ENCODE results near the gene ATXN7. TPM values are rescaled to one million over a fixed set of nuclear protein-coding genes. Genes with fewer than 3 reads are reported as not detected.

ATXN7 gene
- total and polyA plus RNA-seq, 2 of the 13 experiments (the other 11 are each of a cell fraction or from before 2014, with no cell fraction given): 13.8 to 20.0 TPM

- Histone ChIP-seq H3K4me1 (ENCODE audit: insufficient read depth, low read length) (peaks cover 19% of the 10 kb centered on the region), H3K9me3 (ENCODE audit: low read length) (no peaks in the 10 kb centered on the region), H3K79me2 (ENCODE audit: insufficient read depth, low read length) (no peaks in the 10 kb centered on the region), H3K4me3 (replicated peaks in 1 of 3; ENCODE audit: insufficient read depth in 1 of 3, low read depth in 2 of 3, low read length in 3 of 3) (no peak overlapping the region), H3K4me2 (ENCODE audit: low read depth, low read length) (no peak overlapping the region), H3K27me3 (ENCODE audit: control insufficient read depth in 1 of 2, insufficient read depth in 2 of 2, low read length in 2 of 2) (no peaks in the 10 kb centered on the region), H3K27ac (ENCODE audit: extremely low read length, insufficient read depth, low read length) (peak overlapping the region; percentile 34), H4K20me1 (ENCODE audit: insufficient read depth, low read length) (no peaks in the 10 kb centered on the region), H3K36me3 (replicated peaks in 1 of 2; ENCODE audit: control insufficient read depth in 1 of 2, insufficient read depth in 2 of 2, low read length in 2 of 2) (peaks cover 33 to 86% of the 10 kb centered on the region in 2 experiments), H2AFZ (ENCODE audit: low read length) (no peak overlapping the region), H3K9ac (ENCODE audit: insufficient read depth, low read depth, low read length) (no peak overlapping the region)
- WGBS (ENCODE audit: low lambda C conversion rate): 86% methylated on average over 5 of the region's 5 CpGs
- in situ Hi-C loops (cut with HindIII; ENCODE audit: extremely low pct_ligation_motif_present, low pct_unique_long_range_greater_than_20kb): loop anchor here (5.0 kb wide), 1 partner anchor 78 kb away; the partner anchor contains the start of gene SCAANT1
- peak; percentile 58 for DNase-seq (ENCODE audit: low spot score)
- POLR2A ChIA-PET: no interaction called here
- peak; percentile 41 for ATAC-seq
- CTCF ChIA-PET (ENCODE audit: low intra/inter-chr PET ratio, low total read pairs): no interaction called here
- intact Hi-C loops (cut with micrococcal nuclease; ENCODE audit: unreplicated experiment): no loop called here
- no peak for FAIRE-seq
- BruUV-seq (replicated peaks): no TSS peak
- TF ChIP-seq SOX13 (IDR thresholded peaks at IDR 0.05) (no peak), SOX13 (CRISPR knock-in tag; conservative IDR thresholded peaks at IDR 0.05 in 1 of 2, IDR thresholded peaks at IDR 0.05 in 1 of 2) (peak in 1 of 2 experiments; percentile 76; a peak in 2 of 4 replicates), MAFK (conservative IDR thresholded peaks at IDR 0.05 in 1 of 2, IDR thresholded peaks at IDR 0.05 in 1 of 2; ENCODE audit: low read length in 2 of 2) (peak in 1 of 2 experiments; percentile 43; a peak in 1 of 4 replicates), SAP130 (CRISPR knock-in tag; IDR thresholded peaks at IDR 0.05; ENCODE audit: low read depth) (0 out of 2 replicates have a peak, but pooled peaks have one; percentile 11), SOX6 (IDR thresholded peaks at IDR 0.05) (no peak), SOX6 (CRISPR knock-in tag; IDR thresholded peaks at IDR 0.05) (peak; percentile 20; the same call in 1 of the 2 replicates), THAP11 (CRISPR knock-in tag; IDR thresholded peaks at IDR 0.05) (no peak), SOX5 (CRISPR knock-in tag; IDR thresholded peaks at IDR 0.05; ENCODE audit: borderline replicate concordance) (peak; percentile 66), ZNF24 (IDR thresholded peaks at IDR 0.05) (peak; percentile 84), DMAP1 (CRISPR knock-in tag; IDR thresholded peaks at IDR 0.05) (no peak), ARID5B (CRISPR knock-in tag; IDR thresholded peaks at IDR 0.05) (peak; percentile 27; the same call in 1 of the 2 replicates)
Observed at GRCh38 chr3:63990733-63991132, 127.1 kb downstream of the ATXN7 start.

Data from HepG2 (cell line).